PC-3 (cell line): ENCODE measurements around the gene ETS1.

Experiments
- CTCF ChIP-seq: fragments of 300-600 bp; sonication (generic); conservative IDR thresholded peaks from 2 replicates; pipeline ENCODE4 v1.5.1; 2017; ENCODE audit warnings: antibody characterized with exemption, low read depth, mild to moderate bottlenecking, low read length
- EZH2 ChIP-seq: fragments of 300-600 bp; sonication (generic); IDR thresholded peaks from one replicate; pipeline ENCODE4 v1.6.1; 2017; ENCODE audit warnings: antibody characterized with exemption, mild to moderate bottlenecking, low read length; ENCODE audit not compliant: unreplicated experiment

- no peak for TF ChIP-seq EZH2
- TF ChIP-seq CTCF, result no peak
Measured at GRCh38 chr11:128607819-128608218, 20.5 kb upstream of the ETS1 start.
